AG09319 (cell line): ENCODE data around the gene EMCN.

ENCODE experiments used
- DNase-seq: peaks from one replicate; pipeline ENCODE4 v3.0.0-alpha.2; 2010; ENCODE audit warnings: low read depth; ENCODE audit errors: extremely low read depth
- TF ChIP-seq, protein P1 (sequence below): IDR thresholded peaks from 2 replicates; pipeline ENCODE4 v1.5.1; 2011; ENCODE audit warnings: low read depth, mild to moderate bottlenecking, inconsistent platforms, low read length, moderate library complexity

Gene EMCN

GRCh38 chr4:100494166-100494565, 23.7 kb downstream of the EMCN start:
- DNase-seq, result no peak
- TF ChIP-seq, protein P1, sequence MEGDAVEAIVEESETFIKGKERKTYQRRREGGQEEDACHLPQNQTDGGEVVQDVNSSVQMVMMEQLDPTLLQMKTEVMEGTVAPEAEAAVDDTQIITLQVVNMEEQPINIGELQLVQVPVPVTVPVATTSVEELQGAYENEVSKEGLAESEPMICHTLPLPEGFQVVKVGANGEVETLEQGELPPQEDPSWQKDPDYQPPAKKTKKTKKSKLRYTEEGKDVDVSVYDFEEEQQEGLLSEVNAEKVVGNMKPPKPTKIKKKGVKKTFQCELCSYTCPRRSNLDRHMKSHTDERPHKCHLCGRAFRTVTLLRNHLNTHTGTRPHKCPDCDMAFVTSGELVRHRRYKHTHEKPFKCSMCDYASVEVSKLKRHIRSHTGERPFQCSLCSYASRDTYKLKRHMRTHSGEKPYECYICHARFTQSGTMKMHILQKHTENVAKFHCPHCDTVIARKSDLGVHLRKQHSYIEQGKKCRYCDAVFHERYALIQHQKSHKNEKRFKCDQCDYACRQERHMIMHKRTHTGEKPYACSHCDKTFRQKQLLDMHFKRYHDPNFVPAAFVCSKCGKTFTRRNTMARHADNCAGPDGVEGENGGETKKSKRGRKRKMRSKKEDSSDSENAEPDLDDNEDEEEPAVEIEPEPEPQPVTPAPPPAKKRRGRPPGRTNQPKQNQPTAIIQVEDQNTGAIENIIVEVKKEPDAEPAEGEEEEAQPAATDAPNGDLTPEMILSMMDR, result no peak

- DNase-seq, result no peak
Measured at GRCh38 chr4:100493756-100494155, 24.1 kb downstream of the EMCN start.

DNA sequence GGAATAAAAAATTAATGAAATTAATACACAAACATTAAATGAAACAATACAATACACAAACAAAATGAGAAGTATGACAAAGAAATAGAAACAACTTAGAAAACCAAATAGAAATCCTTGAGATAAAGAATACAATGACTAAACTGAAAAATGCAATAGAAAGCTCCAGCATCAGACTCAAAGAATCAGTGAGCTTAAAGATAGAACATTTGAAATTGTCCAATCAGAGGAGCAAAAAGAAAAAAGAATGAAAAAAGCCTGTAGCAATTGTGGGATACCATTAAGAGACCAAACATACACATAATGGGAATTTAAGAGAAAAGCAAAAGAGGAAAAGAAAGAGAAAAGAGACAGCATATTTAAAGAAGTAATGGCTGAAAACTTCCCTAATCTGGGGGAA, 25.7 kb downstream of the EMCN start:
- TF ChIP-seq, protein P1, result no peak

More at GRCh38 chr4:100493756-100494155, 24.1 kb downstream of the EMCN start:
- TF ChIP-seq, protein P1, result no peak

GRCh38 chr4:100489305-100489704, 28.5 kb downstream of the EMCN start:
- TF ChIP-seq, protein P1, result no peak

More for the DNA sequence above, 25.7 kb downstream of the EMCN start:
- DNase-seq, result no peak

DNA sequence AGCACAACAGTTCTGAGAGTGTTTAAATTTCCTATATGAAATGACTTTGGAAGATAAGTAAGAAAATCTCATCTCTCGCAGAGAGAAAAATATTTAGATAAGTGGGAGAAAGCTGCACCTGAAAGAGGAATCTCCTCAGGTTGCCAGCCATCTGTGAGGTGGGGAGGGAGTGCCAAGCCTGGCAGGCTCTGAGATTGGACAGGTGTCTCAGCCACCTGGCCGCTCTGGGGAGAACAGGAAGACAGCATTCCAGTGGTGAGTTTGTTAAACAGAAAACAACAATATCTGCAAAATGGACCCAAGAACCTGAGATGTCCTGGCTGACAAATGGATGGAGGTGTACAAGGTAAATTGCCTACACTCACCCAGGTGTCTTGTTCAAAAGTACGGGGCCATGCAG, 31.3 kb downstream of the EMCN start:
- TF ChIP-seq, protein P1, result no peak
- DNase-seq, result no peak

More at GRCh38 chr4:100489305-100489704, 28.5 kb downstream of the EMCN start:
- no peak for DNase-seq

DNA sequence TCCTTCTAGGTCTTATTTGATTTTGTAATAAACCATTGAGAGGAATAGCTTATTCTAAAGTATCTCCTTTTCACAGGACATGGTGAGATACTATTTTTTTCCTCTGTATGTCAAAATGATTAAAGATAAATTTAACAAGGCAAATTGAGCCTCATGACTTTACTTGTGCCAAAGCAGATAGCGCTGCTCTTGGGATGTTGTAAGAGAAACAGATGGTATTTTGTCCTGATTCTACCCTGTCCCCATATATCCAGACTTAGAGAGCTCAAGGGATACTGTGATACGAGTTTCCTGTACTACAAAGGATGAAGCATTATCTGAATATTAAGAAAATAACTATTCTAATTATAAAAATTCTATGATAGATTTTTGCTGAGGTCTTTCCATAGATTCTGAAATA, 34.0 kb downstream of the EMCN start:
- DNase-seq, result no peak
- TF ChIP-seq, protein P1, result no peak

GRCh38 chr4:100479971-100480370, 37.9 kb downstream of the EMCN start:
- TF ChIP-seq, protein P1, result no peak
- no peak for DNase-seq
